ENCODE measurements around the gene WBP2. TPM values are rescaled to one million over a fixed set of nuclear protein-coding genes. Genes with fewer than 3 reads are reported as not detected.

Gene WBP2
- total and polyA plus RNA-seq, 2 of the 13 experiments (the other 11 are each of a cell fraction or from before 2014, with no cell fraction given) = 29.2 to 29.5 TPM

DNA sequence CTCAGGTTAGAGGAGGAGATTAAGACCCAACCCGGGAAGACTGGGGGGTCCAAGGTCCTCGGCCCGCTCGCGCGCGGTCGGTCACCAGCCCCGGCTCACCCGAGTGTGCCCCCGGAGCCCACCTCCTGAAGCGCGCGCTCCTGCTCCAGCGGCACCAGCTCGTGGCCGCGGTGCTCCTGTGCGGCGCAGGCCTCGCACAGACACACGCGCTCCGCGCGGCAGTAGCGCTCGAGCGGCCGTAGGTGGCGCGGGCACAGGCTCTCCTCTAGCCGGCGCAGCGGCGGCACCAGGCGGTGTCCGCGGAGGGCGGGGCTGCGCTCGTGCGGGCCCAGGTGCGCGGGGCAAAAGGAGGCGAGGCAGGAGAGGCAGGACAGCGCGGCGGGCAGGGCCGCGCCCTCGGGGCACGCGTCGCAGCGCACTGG is 22.6 kb upstream of the WBP2 start:
- no peaks in the 10 kb centered on the region; the same call in 1 of the 2 replicates for H4K20me1 ChIP-seq (ENCODE audit: insufficient read depth, low read length)
- no peaks in the 10 kb centered on the region for H3K27me3 ChIP-seq (ENCODE audit: control insufficient read depth in 1 of 2, insufficient read depth in 2 of 2, low read length in 2 of 2)
- H3K9me3 ChIP-seq (ENCODE audit: low read length) = no peaks in the 10 kb centered on the region
- WGBS (ENCODE audit: low lambda C conversion rate) = 2% methylated on average over 25 of the region's 56 CpGs
- intact Hi-C loops (cut with micrococcal nuclease; ENCODE audit: unreplicated experiment) = loop anchor here (2.0 kb wide), 1 partner anchor 23 kb away; the partner anchor contains the start of gene WBP2
- H3K4me3 ChIP-seq (replicated peaks in 1 of 3; ENCODE audit: insufficient read depth in 1 of 3, low read depth in 2 of 3, low read length in 3 of 3) = peak overlapping the region; percentile 71 to 84 (median 84)
- DNase-seq (ENCODE audit: low spot score) = peak; percentile 68
- peak overlapping the region; percentile 98 for H3K4me2 ChIP-seq (ENCODE audit: low read depth, low read length)
- no peak overlapping the region for H2AFZ ChIP-seq (ENCODE audit: low read length)
- peaks cover 46% of the 10 kb centered on the region for H3K4me1 ChIP-seq (ENCODE audit: insufficient read depth, low read length)
- in situ Hi-C loops (cut with HindIII; ENCODE audit: extremely low pct_ligation_motif_present, low pct_unique_long_range_greater_than_20kb) = no loop called here
- ChIA-PET POLR2A (interaction anchor here (0.6 to 13.8 kb wide), 18 partner anchors 11 to 128 kb away, joined by 4 to 454 read pairs (median 26); partner anchors contain the start of genes ACOX1, CDK3, GALK1 and MRPL38), CTCF (ENCODE audit: low intra/inter-chr PET ratio, low total read pairs) (interaction anchor here (1.1 to 1.7 kb wide), 2 partner anchors 17 to 22 kb away, joined by 3 to 5 read pairs; no protein-coding TSS in a partner anchor)
- peaks cover 21% of the 10 kb centered on the region for H3K79me2 ChIP-seq (ENCODE audit: insufficient read depth, low read length)
- FAIRE-seq = no peak
- H3K9ac ChIP-seq (ENCODE audit: insufficient read depth, low read depth, low read length) = peak overlapping the region; percentile 97
- peak overlapping the region; percentile 99 for H3K27ac ChIP-seq (ENCODE audit: extremely low read length, insufficient read depth, low read length)
- BruUV-seq (replicated peaks) = no TSS peak
- peaks cover 3 to 18% of the 10 kb centered on the region in 2 experiments; a peak in 4 of 5 replicates for H3K36me3 ChIP-seq (replicated peaks in 1 of 2; ENCODE audit: control insufficient read depth in 1 of 2, insufficient read depth in 2 of 2, low read length in 2 of 2)
- peak; percentile 54 for ATAC-seq
- TF ChIP-seq ZNF205 (CRISPR knock-in tag; IDR thresholded peaks at IDR 0.05) (no peak), NR2F1 (CRISPR knock-in tag; IDR thresholded peaks at IDR 0.05) (no peak), ZNF777 (CRISPR knock-in tag; IDR thresholded peaks at IDR 0.05) (no peak; the same call in 1 of the 2 replicates), HNRNPLL (IDR thresholded peaks at IDR 0.05; ENCODE audit: low read depth, low read length, poor library complexity, severe bottlenecking) (peak; percentile 98), ZNF430 (CRISPR knock-in tag; IDR thresholded peaks at IDR 0.05) (no peak), U2AF1 (optimal IDR thresholded peaks at IDR 0.05; ENCODE audit: low read depth, low read length) (no peak), BRD4 (CRISPR knock-in tag; IDR thresholded peaks at IDR 0.05) (peak; percentile 79), FOXC1 (CRISPR knock-in tag; IDR thresholded peaks at IDR 0.05; ENCODE audit: borderline replicate concordance) (no peak; the same call in 1 of the 2 replicates), SPEN (CRISPR knock-in tag; IDR thresholded peaks at IDR 0.05; ENCODE audit: low read depth) (no peak; the same call in 1 of the 2 replicates), CEBPG (CRISPR knock-in tag; IDR thresholded peaks at IDR 0.05) (no peak), KAT8 (CRISPR knock-in tag; IDR thresholded peaks at IDR 0.05) (no peak; the same call in 1 of the 2 replicates), ZKSCAN5 (CRISPR knock-in tag; IDR thresholded peaks at IDR 0.05) (no peak), ZNF317 (CRISPR knock-in tag; IDR thresholded peaks at IDR 0.05) (no peak), HCFC1 (IDR thresholded peaks at IDR 0.05; ENCODE audit: low read depth, low read length) (no peak), SYNCRIP (IDR thresholded peaks at IDR 0.05; ENCODE audit: insufficient read depth, low read depth, low read length) (no peak)
- TF ChIP-seq, protein P1, sequence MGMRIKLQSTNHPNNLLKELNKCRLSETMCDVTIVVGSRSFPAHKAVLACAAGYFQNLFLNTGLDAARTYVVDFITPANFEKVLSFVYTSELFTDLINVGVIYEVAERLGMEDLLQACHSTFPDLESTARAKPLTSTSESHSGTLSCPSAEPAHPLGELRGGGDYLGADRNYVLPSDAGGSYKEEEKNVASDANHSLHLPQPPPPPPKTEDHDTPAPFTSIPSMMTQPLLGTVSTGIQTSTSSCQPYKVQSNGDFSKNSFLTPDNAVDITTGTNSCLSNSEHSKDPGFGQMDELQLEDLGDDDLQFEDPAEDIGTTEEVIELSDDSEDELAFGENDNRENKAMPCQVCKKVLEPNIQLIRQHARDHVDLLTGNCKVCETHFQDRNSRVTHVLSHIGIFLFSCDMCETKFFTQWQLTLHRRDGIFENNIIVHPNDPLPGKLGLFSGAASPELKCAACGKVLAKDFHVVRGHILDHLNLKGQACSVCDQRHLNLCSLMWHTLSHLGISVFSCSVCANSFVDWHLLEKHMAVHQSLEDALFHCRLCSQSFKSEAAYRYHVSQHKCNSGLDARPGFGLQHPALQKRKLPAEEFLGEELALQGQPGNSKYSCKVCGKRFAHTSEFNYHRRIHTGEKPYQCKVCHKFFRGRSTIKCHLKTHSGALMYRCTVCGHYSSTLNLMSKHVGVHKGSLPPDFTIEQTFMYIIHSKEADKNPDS (CRISPR knock-in tag; IDR thresholded peaks at IDR 0.05) = no peak
- TF ChIP-seq, protein P2, sequence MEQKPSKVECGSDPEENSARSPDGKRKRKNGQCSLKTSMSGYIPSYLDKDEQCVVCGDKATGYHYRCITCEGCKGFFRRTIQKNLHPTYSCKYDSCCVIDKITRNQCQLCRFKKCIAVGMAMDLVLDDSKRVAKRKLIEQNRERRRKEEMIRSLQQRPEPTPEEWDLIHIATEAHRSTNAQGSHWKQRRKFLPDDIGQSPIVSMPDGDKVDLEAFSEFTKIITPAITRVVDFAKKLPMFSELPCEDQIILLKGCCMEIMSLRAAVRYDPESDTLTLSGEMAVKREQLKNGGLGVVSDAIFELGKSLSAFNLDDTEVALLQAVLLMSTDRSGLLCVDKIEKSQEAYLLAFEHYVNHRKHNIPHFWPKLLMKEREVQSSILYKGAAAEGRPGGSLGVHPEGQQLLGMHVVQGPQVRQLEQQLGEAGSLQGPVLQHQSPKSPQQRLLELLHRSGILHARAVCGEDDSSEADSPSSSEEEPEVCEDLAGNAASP (CRISPR knock-in tag; IDR thresholded peaks at IDR 0.05; ENCODE audit: borderline replicate concordance) = peak; percentile 40
- TF ChIP-seq, protein P3, sequence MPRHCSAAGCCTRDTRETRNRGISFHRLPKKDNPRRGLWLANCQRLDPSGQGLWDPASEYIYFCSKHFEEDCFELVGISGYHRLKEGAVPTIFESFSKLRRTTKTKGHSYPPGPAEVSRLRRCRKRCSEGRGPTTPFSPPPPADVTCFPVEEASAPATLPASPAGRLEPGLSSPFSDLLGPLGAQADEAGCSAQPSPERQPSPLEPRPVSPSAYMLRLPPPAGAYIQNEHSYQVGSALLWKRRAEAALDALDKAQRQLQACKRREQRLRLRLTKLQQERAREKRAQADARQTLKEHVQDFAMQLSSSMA (CRISPR knock-in tag; IDR thresholded peaks at IDR 0.05) = 0 out of 2 replicates have a peak, but pooled peaks have one; percentile 22
- TF ChIP-seq, protein P4, sequence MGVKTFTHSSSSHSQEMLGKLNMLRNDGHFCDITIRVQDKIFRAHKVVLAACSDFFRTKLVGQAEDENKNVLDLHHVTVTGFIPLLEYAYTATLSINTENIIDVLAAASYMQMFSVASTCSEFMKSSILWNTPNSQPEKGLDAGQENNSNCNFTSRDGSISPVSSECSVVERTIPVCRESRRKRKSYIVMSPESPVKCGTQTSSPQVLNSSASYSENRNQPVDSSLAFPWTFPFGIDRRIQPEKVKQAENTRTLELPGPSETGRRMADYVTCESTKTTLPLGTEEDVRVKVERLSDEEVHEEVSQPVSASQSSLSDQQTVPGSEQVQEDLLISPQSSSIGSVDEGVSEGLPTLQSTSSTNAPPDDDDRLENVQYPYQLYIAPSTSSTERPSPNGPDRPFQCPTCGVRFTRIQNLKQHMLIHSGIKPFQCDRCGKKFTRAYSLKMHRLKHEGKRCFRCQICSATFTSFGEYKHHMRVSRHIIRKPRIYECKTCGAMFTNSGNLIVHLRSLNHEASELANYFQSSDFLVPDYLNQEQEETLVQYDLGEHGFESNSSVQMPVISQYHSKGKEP (CRISPR knock-in tag; IDR thresholded peaks at IDR 0.05) = no peak

Data from HepG2 (cell line).